Activated B cell treated with CpG ODN at 0.5 μM for 24 hours (primary cell): Measurements from ENCODE around the gene PLXNA4. TPM values are rescaled to one million over a fixed set of nuclear protein-coding genes. Genes with fewer than 3 reads are reported as not detected.

Experiments used
- ATAC-seq: fragments of 200-7000 bp; cut with Tn5 transposase; one replicate; pipeline ENCODE4 v1.10.0; 2021; ENCODE audit warnings: low read depth, mild to moderate bottlenecking, moderate library complexity
- CTCF ChIA-PET: fragments of 350-600 bp; sonication (Branson Sonifier 250); formaldehyde crosslinking; loops from one replicate; lab custom pipeline; 2021; ENCODE audit warnings: antibody characterized with exemption; lab: Charles Lee
- POLR2A ChIA-PET: fragments of 350-600 bp; sonication (Branson Sonifier 250); formaldehyde crosslinking; loops from one replicate; lab custom pipeline; 2021; ENCODE audit warnings: antibody characterized with exemption; lab: Charles Lee
- DNase-seq: peaks from one replicate; pipeline ENCODE4 v3.0.0; 2022
- H3K27ac Mint-ChIP-seq: one replicate; pipeline ENCODE4 v1.8.0; 2020; ENCODE audit warnings: mixed read lengths
- H3K27me3 Mint-ChIP-seq: one replicate; pipeline ENCODE4 v1.8.0; 2021; ENCODE audit warnings: mixed read lengths
- H3K36me3 Mint-ChIP-seq: one replicate; pipeline ENCODE4 v1.8.0; 2021; ENCODE audit warnings: low read depth, mixed read lengths
- H3K4me1 Mint-ChIP-seq: one replicate; pipeline ENCODE4 v1.8.0; 2021; ENCODE audit warnings: mixed read lengths
- H3K4me3 Mint-ChIP-seq: one replicate; pipeline ENCODE4 v1.8.0; 2020; ENCODE audit warnings: mild to moderate bottlenecking, mixed read lengths
- H3K9me3 Mint-ChIP-seq: one replicate; pipeline ENCODE4 v1.8.0; 2020; ENCODE audit warnings: mixed read lengths
- CTCF ChIP-seq: fragments of 200-600 bp; IDR thresholded peaks from one replicate; pipeline ENCODE4 v1.8.0; 2022; ENCODE audit warnings: antibody characterized with exemption, mild to moderate bottlenecking
- intact Hi-C: fragments of 100-400 bp; cut with micrococcal nuclease; formaldehyde crosslinking; loops from one replicate; pipeline ENCODE4 v1.15.1; 2024
- total RNA-seq: library from RNA; stranded (reverse); gene quantifications from 2 replicates; pipeline ENCODE4 v1.2.3, GENCODE V29; 2022

Gene PLXNA4
- total RNA-seq, 1 donor from 2014 or later, result not detected

GRCh38 chr7:132269718-132270117 is 306.6 kb downstream of the PLXNA4 start:
- Mint-ChIP-seq H3K4me1 (no peaks in the 10 kb centered on the region), H3K36me3 (no peaks in the 10 kb centered on the region), H3K27ac (no peak overlapping the region), H3K9me3 (no peaks in the 10 kb centered on the region), H3K4me3 (no peak overlapping the region), H3K27me3 (no peaks in the 10 kb centered on the region)
- CTCF ChIA-PET, result no interaction called here
- POLR2A ChIA-PET, result no interaction called here
- no peak for DNase-seq
- TF ChIP-seq CTCF, result no peak
- no peak for ATAC-seq
- intact Hi-C loops, result no loop called here

GRCh38 chr7:132263151-132263550 is 313.1 kb downstream of the PLXNA4 start:
- H3K4me3 Mint-ChIP-seq, result no peak overlapping the region
- no peak for TF ChIP-seq CTCF
- no peaks in the 10 kb centered on the region for H3K36me3 Mint-ChIP-seq
- CTCF ChIA-PET, result no interaction called here
- H3K27me3 Mint-ChIP-seq, result no peaks in the 10 kb centered on the region
- H3K27ac Mint-ChIP-seq, result no peak overlapping the region
- no peak for DNase-seq
- no peak for ATAC-seq
- H3K4me1 Mint-ChIP-seq, result no peaks in the 10 kb centered on the region
- POLR2A ChIA-PET, result no interaction called here
- intact Hi-C loops, result no loop called here
- no peaks in the 10 kb centered on the region for H3K9me3 Mint-ChIP-seq

- POLR2A ChIA-PET, result no interaction called here
- Mint-ChIP-seq H3K4me1 (no peaks in the 10 kb centered on the region), H3K9me3 (no peaks in the 10 kb centered on the region), H3K4me3 (no peak overlapping the region), H3K27ac (no peak overlapping the region), H3K27me3 (no peaks in the 10 kb centered on the region), H3K36me3 (no peaks in the 10 kb centered on the region)
- DNase-seq, result no peak
- no peak for ATAC-seq
- intact Hi-C loops, result no loop called here
- TF ChIP-seq CTCF, result no peak
- CTCF ChIA-PET, result no interaction called here
Measured at GRCh38 chr7:132262160-132262470, 314.2 kb downstream of the PLXNA4 start.

GRCh38 chr7:132261327-132262159 is 314.7 kb downstream of the PLXNA4 start:
- H3K4me1 Mint-ChIP-seq, result no peaks in the 10 kb centered on the region
- ATAC-seq (no peak), DNase-seq (no peak)
- H3K4me3 Mint-ChIP-seq, result no peak overlapping the region
- H3K9me3 Mint-ChIP-seq, result no peaks in the 10 kb centered on the region
- ChIA-PET POLR2A (no interaction called here), CTCF (no interaction called here)
- no peak for TF ChIP-seq CTCF
- no peak overlapping the region for H3K27ac Mint-ChIP-seq
- intact Hi-C loops, result no loop called here
- no peaks in the 10 kb centered on the region for H3K36me3 Mint-ChIP-seq
- H3K27me3 Mint-ChIP-seq, result no peaks in the 10 kb centered on the region

GRCh38 chr7:132258231-132258630 is 318.0 kb downstream of the PLXNA4 start:
- Mint-ChIP-seq H3K27me3 (no peaks in the 10 kb centered on the region), H3K9me3 (no peaks in the 10 kb centered on the region), H3K4me1 (no peaks in the 10 kb centered on the region), H3K27ac (no peak overlapping the region), H3K4me3 (no peak overlapping the region), H3K36me3 (no peaks in the 10 kb centered on the region)
- ChIA-PET POLR2A (no interaction called here), CTCF (no interaction called here)
- DNase-seq (no peak), ATAC-seq (no peak)
- TF ChIP-seq CTCF, result no peak
- intact Hi-C loops, result no loop called here
